D721Med (cell line): ENCODE results near the gene PDE6A.

Experiments
- DNase-seq: peaks from one replicate; pipeline ENCODE4 v3.0.0; 2011; ENCODE audit warnings: low spot score; ENCODE audit not compliant: insufficient read length
- FAIRE-seq: peaks from 2 replicates; lab custom pipeline; 2011; peaks lifted over from hg19 to GRCh38; lab: Jason Lieb, UNC
- CTCF ChIP-seq: IDR thresholded peaks from 2 replicates; pipeline ENCODE4 v1.5.1; 2012; ENCODE audit warnings: mild to moderate bottlenecking, control low read depth; ENCODE audit not compliant: insufficient read depth; ENCODE audit errors: missing control alignments

Gene PDE6A

GRCh38 chr5:149852641-149853330, 91.8 kb downstream of the PDE6A start:
- FAIRE-seq: no peak
- no peak for DNase-seq
- peak; percentile 82 for TF ChIP-seq CTCF

DNA sequence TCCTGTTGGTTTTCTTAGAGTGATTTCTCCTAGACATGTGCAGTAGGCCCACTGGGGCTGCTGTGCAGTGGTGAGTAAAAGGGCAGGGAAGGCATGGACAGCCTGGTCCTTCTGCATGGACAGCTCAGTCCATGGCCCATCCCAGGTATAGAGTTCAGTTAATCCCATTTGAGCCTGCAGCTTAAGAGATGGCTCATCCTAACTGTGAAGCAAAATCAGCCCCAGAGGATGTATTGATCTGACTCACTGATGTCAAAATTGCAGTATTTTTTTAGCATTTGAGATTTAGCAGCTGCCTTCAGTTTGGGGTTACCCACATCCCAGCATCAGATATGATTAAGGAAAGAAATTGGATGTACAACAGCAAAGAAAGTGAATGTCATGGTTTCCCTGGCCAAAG, 93.4 kb downstream of the PDE6A start:
- no peak for TF ChIP-seq CTCF
- FAIRE-seq (no peak), DNase-seq (no peak)

GRCh38 chr5:149849966-149850910, 94.4 kb downstream of the PDE6A start:
- FAIRE-seq (no peak), DNase-seq (no peak)
- no peak for TF ChIP-seq CTCF

DNA sequence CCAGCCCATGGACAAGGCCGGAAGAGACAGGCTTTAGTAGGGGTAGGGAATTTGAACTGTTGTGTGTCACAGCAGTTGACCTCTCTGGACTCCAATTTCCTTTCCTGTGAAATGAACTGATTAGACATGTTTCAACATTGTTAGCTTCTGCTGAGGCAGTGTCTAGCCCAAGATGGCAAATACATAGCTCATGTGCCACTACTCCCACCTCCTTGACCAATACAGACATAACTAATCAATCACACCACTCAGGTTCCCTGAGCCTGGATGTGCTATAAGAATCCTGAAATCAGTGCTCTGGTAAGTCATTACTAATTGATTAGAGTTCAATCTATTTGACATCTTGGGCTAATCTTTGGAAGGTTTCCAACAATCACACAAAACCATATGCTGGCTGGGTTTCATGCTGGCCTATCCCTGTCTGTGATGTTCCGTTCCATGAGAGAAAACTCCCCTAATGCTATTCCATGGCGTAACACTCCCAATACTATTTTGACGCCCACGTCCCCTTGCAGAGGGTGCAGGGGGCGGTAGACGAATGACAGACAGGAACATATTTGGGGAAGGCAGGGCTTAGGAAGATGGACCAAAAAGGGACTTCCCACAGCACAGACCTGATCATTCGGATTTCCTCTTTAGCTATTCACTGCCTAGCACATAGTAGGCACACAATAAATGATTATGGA, 95.2 kb downstream of the PDE6A start:
- no peak for TF ChIP-seq CTCF
- no peak for FAIRE-seq

GRCh38 chr5:149847611-149848010, 97.0 kb downstream of the PDE6A start:
- DNase-seq (no peak), FAIRE-seq (no peak)
- no peak for TF ChIP-seq CTCF

More for the DNA sequence above, 95.2 kb downstream of the PDE6A start:
- DNase-seq: no peak

DNA sequence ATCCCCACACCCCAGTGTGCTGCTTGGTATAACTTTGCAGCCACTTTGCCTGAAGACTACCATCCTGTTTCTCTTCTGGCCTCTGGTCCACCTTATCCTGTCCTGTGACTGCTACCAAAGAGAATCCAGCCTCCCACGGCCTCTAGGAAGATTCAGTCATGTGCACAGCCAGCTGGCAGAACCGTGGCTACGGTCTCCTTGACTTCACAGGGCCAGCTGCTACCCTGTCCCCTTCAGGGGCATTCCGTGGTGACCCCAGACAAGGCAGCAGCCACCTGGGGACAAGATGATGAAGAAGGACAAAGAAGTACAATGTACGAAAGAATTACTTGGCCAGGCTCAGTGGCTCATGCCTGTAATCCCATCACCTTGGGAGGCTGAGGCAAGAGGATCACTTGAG, 98.6 kb downstream of the PDE6A start:
- no peak for TF ChIP-seq CTCF
- no peak for FAIRE-seq

More for the DNA sequence above, 98.6 kb downstream of the PDE6A start:
- DNase-seq: no peak
